Measurements from ENCODE around the gene SH3PXD2A.

Gene SH3PXD2A

GRCh38 chr10:103693812-103694205, 161.6 kb downstream of the SH3PXD2A start:
- TF ChIP-seq CTCF (IDR thresholded peaks at IDR 0.05; ENCODE audit: low read depth, low read length) = no peak
- no peak overlapping the region for H3K4me3 ChIP-seq (ENCODE audit: low read depth, low read length)

- H3K4me3 ChIP-seq (ENCODE audit: low read depth, low read length) = peak overlapping the region; percentile 42
- no peak for TF ChIP-seq CTCF (IDR thresholded peaks at IDR 0.05; ENCODE audit: low read depth, low read length)
Measured at GRCh38 chr10:103692952-103693811, 162.2 kb downstream of the SH3PXD2A start.

- peak overlapping the region; percentile 38; the same call in 1 of the 2 replicates for H3K4me3 ChIP-seq (ENCODE audit: low read depth, low read length)
- no peak for TF ChIP-seq CTCF (IDR thresholded peaks at IDR 0.05; ENCODE audit: low read depth, low read length)
Measured at GRCh38 chr10:103692436-103692951, 162.9 kb downstream of the SH3PXD2A start.

GRCh38 chr10:103691723-103692435, 163.5 kb downstream of the SH3PXD2A start:
- no peak overlapping the region for H3K4me3 ChIP-seq (ENCODE audit: low read depth, low read length)

GRCh38 chr10:103691267-103691666, 164.1 kb downstream of the SH3PXD2A start:
- no peak overlapping the region for H3K4me3 ChIP-seq (ENCODE audit: low read depth, low read length)
- no peak for TF ChIP-seq CTCF (IDR thresholded peaks at IDR 0.05; ENCODE audit: low read depth, low read length)

More at GRCh38 chr10:103691723-103692435, 163.5 kb downstream of the SH3PXD2A start:
- no peak for TF ChIP-seq CTCF (IDR thresholded peaks at IDR 0.05; ENCODE audit: low read depth, low read length)

- no peak overlapping the region for H3K4me3 ChIP-seq (ENCODE audit: low read depth, low read length)
Measured at GRCh38 chr10:103690281-103690680, 165.1 kb downstream of the SH3PXD2A start.

More at GRCh38 chr10:103690281-103690680, 165.1 kb downstream of the SH3PXD2A start:
- TF ChIP-seq CTCF (IDR thresholded peaks at IDR 0.05; ENCODE audit: low read depth, low read length) = no peak
